Prostate gland (tissue), 2 donors: ENCODE measurements around the gene DOCK4.

Experiments
- POLR2AphosphoS5 ChIP-seq: sonication (generic); formaldehyde crosslinking; IDR thresholded peaks from one replicate; pipeline ENCODE4 v1.6.1; 2017; ENCODE audit warnings: antibody characterized with exemption
- TF ChIP-seq, protein P1 (sequence below), 4 experiments: fragments of 200-600 bp in 2 of 4; fragments of 450-650 bp in 2 of 4; sonication (generic) in 2 of 4; IDR thresholded peaks; 1 replicate in 3 of 4; 2 replicates in 1 of 4; pipeline ENCODE4 v1.5.1; 2016 to 2019; ENCODE audit warnings: antibody characterized with exemption in 4 of 4, mild to moderate bottlenecking in 2 of 4, moderate library complexity in 2 of 4

DNA sequence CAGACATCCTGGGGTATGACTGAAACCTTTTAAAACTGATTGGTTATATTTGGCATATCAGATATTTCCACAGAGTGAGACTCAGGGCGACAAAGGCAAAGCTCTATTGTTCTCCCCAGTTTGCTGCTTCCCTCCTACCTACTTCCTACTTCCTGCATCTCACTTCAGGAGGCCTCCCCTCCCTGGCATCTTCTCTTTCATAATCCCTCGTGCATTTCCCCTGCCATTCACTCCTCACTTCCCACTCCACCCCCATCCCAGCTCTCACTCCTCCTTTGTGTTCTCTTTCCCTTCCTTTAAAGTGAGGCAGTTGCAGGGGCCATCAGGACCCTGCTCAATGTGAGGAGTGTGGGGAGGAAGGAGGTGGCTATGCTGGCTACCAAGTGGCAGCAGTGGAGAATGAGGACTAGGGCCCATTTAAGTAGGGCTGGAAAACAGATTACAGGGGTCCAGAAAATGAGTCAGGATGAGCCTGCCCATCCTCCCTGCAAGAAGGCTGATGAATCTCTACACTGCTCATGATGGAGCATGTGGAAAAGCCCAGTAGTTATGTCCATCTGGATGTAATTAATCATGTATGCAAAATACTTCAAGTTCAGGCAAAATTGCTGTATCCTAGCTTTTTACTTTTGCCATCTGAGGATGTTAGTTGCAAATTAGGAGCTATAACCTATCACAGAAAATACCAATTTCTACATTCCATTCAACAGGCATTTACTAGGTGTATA lies 332.1 kb downstream of the DOCK4 start:
- TF ChIP-seq, protein P1, sequence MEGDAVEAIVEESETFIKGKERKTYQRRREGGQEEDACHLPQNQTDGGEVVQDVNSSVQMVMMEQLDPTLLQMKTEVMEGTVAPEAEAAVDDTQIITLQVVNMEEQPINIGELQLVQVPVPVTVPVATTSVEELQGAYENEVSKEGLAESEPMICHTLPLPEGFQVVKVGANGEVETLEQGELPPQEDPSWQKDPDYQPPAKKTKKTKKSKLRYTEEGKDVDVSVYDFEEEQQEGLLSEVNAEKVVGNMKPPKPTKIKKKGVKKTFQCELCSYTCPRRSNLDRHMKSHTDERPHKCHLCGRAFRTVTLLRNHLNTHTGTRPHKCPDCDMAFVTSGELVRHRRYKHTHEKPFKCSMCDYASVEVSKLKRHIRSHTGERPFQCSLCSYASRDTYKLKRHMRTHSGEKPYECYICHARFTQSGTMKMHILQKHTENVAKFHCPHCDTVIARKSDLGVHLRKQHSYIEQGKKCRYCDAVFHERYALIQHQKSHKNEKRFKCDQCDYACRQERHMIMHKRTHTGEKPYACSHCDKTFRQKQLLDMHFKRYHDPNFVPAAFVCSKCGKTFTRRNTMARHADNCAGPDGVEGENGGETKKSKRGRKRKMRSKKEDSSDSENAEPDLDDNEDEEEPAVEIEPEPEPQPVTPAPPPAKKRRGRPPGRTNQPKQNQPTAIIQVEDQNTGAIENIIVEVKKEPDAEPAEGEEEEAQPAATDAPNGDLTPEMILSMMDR (IDR thresholded peaks at IDR 0.05), result no peak
- no peak for TF ChIP-seq POLR2AphosphoS5
